HG02870 (cell line): ENCODE results near the gene PHACTR3.

Source experiments
- ATAC-seq: cut with Tn5 transposase; IDR thresholded peaks from one replicate; pipeline ENCODE4 v1.9.1; 2021; ENCODE audit warnings: mild to moderate bottlenecking, moderate library complexity; ENCODE audit not compliant: unreplicated experiment

PHACTR3 gene

DNA sequence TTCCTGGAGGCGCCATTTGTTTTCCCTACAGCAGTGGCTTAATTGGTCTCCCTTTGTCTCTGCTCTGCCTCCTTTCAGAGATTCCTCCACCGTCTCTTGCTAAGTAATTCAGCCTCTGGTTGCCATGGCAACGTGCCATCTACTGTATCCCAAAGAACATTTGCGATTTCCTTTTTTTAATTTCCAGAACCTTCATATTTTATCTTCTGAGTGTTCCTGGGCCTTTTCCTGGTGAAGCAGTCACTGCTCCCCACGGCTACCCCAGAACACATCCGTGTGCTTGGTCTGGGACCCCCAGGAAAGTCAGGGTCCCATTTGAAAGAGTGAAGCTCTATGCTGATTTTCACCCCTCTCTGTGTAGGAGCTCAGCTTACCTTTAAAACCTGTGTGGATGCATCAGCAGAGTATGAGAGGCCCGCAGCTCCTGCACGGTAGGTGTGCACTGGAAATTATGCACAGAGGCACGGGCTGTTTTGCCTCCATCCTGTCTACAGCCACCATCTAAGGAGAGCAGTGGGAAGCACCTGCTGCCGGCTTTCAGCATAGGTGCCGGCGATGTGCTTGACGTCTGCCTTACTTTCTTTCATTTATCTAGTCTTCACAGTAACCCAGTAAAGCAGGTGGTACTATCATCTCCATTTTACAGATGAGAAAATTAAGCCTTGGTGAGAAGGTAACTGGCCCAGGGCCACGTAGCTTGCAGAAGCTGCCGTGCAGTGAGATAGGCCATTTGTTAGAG is 206.3 kb downstream of the PHACTR3 start:
- no peak for ATAC-seq

DNA sequence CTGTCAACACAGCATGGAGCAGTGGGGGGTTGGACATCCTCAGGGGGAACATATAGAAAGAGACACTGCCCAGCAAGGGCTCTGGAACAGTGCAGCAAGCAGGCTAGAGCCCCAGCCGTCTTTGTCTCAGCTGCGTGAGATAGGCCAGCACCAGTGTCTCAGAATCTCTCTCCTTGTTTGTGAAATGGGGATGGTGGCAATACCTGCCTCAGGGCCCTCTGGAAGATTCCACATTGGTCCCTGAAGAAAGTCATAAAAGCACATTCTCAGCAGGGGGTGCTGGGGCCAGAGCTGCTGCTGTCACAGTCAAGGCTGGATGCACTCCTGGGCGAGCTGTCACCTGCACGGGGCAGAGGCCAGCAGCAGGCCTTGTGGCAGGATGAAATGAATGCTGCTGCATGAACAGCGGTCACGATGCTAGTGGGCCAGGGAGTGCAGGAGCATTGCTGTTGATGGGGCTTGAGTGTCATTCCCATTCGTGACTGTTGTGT is 207.4 kb downstream of the PHACTR3 start:
- no peak for ATAC-seq

GRCh38 chr20:59812286-59813125 is 208.2 kb downstream of the PHACTR3 start:
- no peak for ATAC-seq

- no peak for ATAC-seq
Observed at GRCh38 chr20:59813126-59813947, 209.0 kb downstream of the PHACTR3 start.

- no peak for ATAC-seq
Observed at GRCh38 chr20:59813948-59814839, 209.9 kb downstream of the PHACTR3 start.

DNA sequence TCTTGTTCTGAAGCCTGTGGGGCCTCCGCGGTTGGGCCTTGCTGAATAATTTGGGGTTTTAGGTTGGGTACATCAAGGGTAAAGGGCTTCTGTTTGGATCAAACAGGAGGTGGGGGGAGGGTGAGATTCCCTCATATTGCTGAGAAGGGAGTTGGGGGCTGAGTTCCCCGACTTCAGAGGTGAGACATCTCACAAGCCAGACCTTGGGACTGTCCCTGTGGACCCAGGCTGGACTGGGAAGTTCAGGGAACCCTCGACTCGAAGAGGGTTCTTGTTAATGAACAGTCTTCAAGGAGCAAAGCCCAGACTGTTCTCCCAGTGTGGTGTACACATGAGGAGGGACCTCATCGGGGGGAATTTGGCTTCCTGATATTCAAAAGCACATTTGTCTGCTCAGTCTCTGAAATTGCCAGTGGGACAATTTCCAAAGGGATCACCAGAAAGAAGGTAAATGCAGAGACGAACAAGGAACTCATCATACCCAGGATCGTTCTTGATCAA is 210.6 kb downstream of the PHACTR3 start:
- ATAC-seq: no peak

DNA sequence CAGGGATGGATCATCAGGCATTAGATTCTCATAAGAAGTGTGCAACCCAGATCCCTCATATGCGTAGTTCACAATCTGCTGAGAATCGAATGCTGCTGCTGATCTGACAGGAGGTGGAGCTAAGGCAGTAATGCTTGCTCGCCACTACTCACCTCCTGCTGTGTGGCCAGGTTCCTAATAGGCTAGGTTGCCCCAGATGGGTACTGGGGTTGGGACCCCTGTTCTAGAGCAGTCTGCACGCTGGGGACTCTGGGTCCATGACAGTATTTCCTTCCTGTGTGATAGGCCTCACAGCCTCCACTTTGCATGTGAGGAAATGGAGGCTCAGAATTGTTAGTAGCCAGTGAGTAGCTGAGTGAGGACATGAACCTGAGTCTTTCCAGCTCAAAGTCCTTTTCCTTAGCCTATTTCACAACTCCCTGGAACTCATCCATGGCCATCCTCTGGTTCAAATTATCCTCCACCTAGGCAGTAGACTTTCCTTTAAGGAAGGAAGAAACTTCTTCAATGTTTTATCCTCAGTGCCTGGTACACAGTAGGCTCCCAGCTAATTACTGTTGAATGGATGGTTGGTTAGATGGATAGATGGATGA is 211.9 kb downstream of the PHACTR3 start:
- no peak for ATAC-seq

- ATAC-seq: no peak
Observed at GRCh38 chr20:59817406-59817805, 213.1 kb downstream of the PHACTR3 start.

DNA sequence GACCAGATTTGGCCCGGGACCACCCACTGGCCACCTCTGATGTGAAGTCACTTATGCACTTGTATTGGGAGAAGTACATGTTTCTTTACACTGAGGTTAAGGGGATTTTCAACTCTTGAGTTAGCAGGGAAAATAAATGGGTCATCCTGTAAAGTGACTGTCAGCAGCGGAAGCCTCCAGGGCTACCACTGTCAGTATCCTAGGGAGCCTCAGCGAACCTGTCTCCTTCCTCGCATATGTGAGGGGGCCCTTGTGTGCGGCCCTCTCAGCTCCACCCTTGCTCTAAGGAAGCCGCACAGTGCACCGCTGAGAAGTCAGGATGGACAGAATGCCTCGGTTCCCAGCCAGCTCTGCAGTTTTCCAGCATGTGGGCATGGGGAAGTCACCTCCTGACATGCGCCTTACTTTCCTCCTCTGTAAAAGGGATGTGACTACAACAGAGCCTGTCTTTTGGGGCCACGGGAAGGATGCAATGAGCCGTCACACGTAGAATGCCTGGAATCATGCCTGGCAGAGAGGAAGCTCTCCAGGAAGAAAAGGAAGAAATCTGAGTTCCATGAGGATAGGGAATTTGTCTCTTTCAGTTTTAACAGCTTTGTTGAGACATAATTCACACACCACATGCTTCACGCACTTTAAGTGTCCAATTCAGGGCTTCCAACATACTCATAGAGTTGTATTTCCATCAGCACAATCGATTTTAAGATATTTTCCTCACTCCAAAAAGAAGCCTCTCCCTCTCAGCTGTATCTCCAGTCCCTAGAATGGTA is 213.7 kb downstream of the PHACTR3 start:
- no peak for ATAC-seq

DNA sequence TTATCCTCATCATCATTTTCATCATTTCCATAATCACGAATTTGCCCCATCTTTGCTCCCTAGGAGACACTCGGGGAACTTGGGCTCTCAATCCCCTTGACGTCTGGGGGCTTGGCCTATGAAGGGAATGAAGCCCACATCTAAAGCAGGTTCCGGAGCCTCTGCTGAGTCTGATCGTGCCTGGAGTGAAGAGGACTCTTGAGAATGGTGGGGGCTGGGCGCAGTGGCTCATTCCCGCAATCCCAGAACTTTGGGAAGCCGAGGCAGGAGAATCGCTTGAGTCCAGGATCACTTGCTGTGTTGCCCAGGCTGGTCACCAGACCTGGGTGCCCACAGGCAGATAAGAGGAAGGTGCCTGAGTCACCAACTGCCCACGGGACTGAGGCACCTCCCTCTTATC is 214.6 kb downstream of the PHACTR3 start:
- no peak for ATAC-seq

GRCh38 chr20:59819496-59820203 is 215.3 kb downstream of the PHACTR3 start:
- ATAC-seq: no peak

DNA sequence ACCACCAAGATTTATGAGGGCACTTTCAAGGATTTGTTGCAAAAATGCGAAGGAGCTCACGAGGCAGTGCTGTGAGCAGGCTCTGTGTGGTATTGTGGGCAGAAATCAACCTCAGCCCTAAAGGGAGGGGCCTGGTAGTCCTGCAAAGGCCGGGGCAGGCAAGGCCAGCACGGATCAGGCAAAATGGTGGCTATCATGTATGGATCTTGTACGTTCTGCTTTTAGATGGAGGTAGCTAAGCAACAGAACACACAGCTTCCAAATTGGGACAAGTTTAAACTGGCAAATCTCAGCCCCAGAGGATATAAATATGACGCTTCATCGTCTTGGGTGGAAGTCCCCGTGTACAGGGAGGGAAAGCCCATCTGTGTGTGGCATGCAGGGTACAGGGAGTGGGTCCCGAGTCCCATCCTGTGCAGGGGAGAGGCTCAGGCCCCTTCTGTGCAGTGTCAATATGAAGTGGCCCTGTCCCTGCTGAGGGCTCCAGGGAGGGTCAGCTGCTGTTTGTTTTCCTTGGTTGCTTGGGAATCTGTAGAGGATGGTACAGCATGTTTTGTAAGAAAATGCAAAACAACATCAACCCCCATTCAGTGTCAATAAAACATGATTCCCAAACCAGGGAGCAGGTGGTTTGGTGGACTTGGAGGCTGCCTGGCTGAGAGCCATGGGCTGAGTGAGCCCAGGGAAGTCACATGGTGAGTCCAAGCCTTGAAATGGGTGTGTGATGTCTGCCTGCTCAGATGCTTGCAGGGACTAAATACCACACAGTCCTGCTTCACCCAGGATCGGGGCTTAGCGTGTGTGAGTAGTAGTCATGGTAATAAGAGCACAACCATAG is 216.1 kb downstream of the PHACTR3 start:
- no peak for ATAC-seq

- no peak for ATAC-seq
Observed at GRCh38 chr20:59821201-59821600, 216.9 kb downstream of the PHACTR3 start.

- ATAC-seq: no peak
Observed at GRCh38 chr20:59821788-59822187, 217.4 kb downstream of the PHACTR3 start.

DNA sequence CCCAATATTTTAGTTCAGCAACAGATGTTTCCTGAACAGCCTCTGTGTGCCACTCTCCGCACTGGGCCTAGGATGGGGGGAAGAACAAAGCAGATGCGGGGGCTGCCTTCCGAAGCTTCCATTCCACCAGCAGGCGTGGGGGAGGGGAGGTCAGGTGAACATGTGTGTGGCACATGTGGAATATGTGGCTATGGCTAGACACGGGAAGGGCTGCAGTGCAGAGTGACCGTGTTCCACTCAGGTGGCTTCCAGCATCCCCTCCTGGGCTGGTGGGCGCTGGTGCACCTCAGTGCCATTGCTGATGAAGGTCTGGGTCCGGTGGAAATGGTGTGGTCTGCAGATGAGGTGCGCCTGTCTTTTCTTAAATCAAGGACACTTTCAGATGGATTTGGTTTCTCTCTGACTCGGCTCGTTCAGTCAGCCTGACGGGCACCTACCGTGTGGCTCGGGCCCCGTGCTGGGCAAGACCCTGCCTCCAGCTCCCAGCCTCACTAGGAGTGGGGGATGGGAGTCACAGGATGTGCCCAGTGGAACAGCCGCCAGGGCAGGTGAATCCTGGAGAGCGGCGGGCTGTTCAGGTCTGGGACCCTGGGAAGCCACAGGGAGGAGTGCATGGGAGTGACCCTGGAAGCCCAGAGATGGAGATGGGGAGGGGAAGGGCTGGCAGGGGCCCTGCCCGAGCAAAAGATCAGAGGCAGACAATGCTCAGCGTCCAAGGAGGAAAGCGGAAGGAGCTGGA is 218.1 kb downstream of the PHACTR3 start:
- no peak for ATAC-seq

DNA sequence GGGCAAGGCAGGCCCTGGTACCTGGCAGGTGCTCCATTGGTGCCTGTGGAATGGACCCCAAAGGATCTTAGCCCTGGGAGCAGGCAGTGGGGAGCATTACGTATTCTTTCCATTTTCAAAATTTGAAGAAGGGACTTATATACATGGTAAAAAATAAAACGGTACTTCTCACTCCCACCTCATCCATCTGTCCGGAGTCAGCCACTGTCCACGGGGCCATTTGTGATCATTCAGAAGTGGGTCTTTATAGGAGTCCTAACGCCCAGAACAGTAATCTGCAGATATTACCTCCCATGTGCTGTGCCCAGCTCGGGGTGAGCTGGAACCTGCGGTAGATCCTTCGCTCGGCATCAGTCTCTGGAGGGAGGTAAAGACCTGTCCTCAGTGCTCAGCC is 218.7 kb downstream of the PHACTR3 start:
- ATAC-seq: no peak
